Heart right ventricle (tissue), 16 donors: Measurements from ENCODE around the gene S100A10. TPM values are rescaled to one million over a fixed set of nuclear protein-coding genes. Genes with fewer than 3 reads are reported as not detected.

Experiments
- ATAC-seq, 8 donors: fragments of 200-7000 bp; cut with Tn5 transposase; one replicate each; pipeline ENCODE4 v1.9.1; 2020; ENCODE audit warnings: mild to moderate bottlenecking in 8 of 8, moderate library complexity in 8 of 8, moderate number of reproducible peaks in 1 of 8
- DNase-seq, 2 donors: peaks; one replicate each; pipeline ENCODE4 v3.0.0-alpha.2; 2020
- H3K27ac ChIP-seq, 10 donors: fragments of 200-600 bp; sonication (generic) in 2 of 10; one replicate each; pipeline versions ENCODE4 v1.5.0 to v1.8.0; 2020 to 2022; ENCODE audit warnings: mild to moderate bottlenecking in 3 of 10
- H3K27me3 ChIP-seq, 7 donors: fragments of 200-600 bp; one replicate each; pipeline ENCODE4 v1.8.0; 2021 to 2022; ENCODE audit warnings: mild to moderate bottlenecking in 2 of 7
- H3K36me3 ChIP-seq, 9 donors: fragments of 200-600 bp; sonication (generic) in 1 of 9; one replicate each; pipeline versions ENCODE4 v1.5.0 to v1.8.0; 2020 to 2022; ENCODE audit warnings: mild to moderate bottlenecking in 2 of 9
- H3K4me1 ChIP-seq, 9 donors: fragments of 200-600 bp; sonication (generic) in 1 of 9; one replicate each; pipeline versions ENCODE4 v1.5.0 to v1.8.0; 2020 to 2022; ENCODE audit warnings: mild to moderate bottlenecking in 4 of 9
- H3K4me3 ChIP-seq, 10 donors: fragments of 200-600 bp; sonication (generic) in 2 of 10; one replicate each; pipeline versions ENCODE4 v1.5.0 to v1.8.0; 2020 to 2022; ENCODE audit warnings: mild to moderate bottlenecking in 7 of 10, moderate library complexity in 2 of 10
- H3K9me3 ChIP-seq, 11 donors: fragments of 200-600 bp in 10 of 11; sonication (generic) in 2 of 11; one replicate each; pipeline versions ENCODE4 v1.5.0 to v1.8.0; 2013 to 2022; ENCODE audit warnings: mild to moderate bottlenecking in 2 of 11, control low read depth in 1 of 11, moderate library complexity in 1 of 11
- WGBS, 2 donors: extraction: QIAGEN DNeasy Blood & Tissue Kit; methylation state at CpG; one replicate each; pipeline ENCODE4 v1.1.7; 2013; ENCODE audit warnings: inconsistent platforms in 1 of 2; 5-methylcytosine and 5-hydroxymethylcytosine counted together
- intact Hi-C, 10 donors: fragments of 100-400 bp; cut with DNase I; formaldehyde crosslinking; loops; one replicate each; pipeline versions ENCODE4 v1.11.1 to v1.14.2; 2022
- polyA plus RNA-seq, 2 donors: library from polyadenylated mRNA; stranded (reverse); fragments of 200-250 nt; gene quantifications; one replicate each; pipeline ENCODE4 v1.2.3, GENCODE V29; 2013
- total RNA-seq, 10 donors: library from RNA; stranded (reverse); fragmentation: NEBNext Ultra II Directional in 3 of 10; extraction: Animal tissue kit (Norgen Biotek cat#: 25700) in 3 of 10; gene quantifications; one replicate each; pipeline versions ENCODE4 v1.2.1 to v1.2.4, GENCODE V29; 2021 to 2023
- TF ChIP-seq, protein P1 (sequence below), 9 donors: fragments of 200-600 bp; sonication (generic) in 2 of 9; IDR thresholded peaks; one replicate each; pipeline versions ENCODE4 v1.5.0 to v1.8.0; 2021 to 2022; ENCODE audit warnings: antibody characterized with exemption in 9 of 9, mild to moderate bottlenecking in 5 of 9, moderate library complexity in 1 of 9
- donor health status: Arrhythmogenic right ventricular cardiomyopathy.
- donor health status: ischemic (EF 13 %, LVEDD 7.1; RV severe dilation, severe dysfunction).
- donor health status: healthy with polysubstance abuse.
- donor health status: DM: no; HTN: yes; CAD: no.
- donor health status: DM: no; HTN: no; CAD: no.
- donor health status: ischemic (EF 25% LVEDD 6.9; RV normal size, moderate dysfunction).
- donor health status: ischemic (EF 25% LVEDD 5.7; RV mildly dilated, moderate dysfunction).
- donor health status: healthy.
- donor health status: DM: yes; HTN: yes; CAD: no.
- donor health status: Ischemic cardiomyopathy.
- donor health status: ischemic (EF 35%, LVEDD 5.7; RV mildly dilated, moderate dysfunction).
- donor health status: nonischemic (EF 11% LVEDD 7.7; RV severe dilation, severe dysfunction).
- donor health status: DM: yes; HTN: yes; CAD: no.
- donor health status: PGD.
- donor health status: ischemic (EF 29% LVEDD 5.4; RV normal size, mild dysfunction).
- donor health status: nonischemic (EF 23%, LVEDD 6.1; RV moderate dilation, normal function).

S100A10 gene
- total and polyA plus RNA-seq, 12 donors = 71.3 to 519 (median 245) TPM

DNA sequence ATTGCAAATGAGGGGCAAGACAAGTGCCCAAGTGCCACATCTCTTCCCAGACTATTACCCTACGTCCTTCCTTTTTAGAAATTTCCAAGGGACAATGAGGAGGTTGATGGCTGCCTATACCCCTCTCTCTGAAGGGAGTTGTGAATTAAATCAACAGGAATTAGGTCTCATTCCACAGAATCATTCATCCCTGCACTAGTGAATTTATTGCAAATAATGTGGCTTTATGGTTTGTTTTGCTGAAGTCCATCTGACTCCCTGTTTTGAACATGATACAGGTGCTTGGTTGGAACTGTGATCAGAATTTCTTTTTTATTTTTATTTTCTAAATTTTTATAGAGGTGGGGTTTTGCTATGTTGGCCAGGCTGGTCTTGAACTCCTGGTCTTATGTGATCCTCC, 50.1 kb downstream of the S100A10 start:
- intact Hi-C loops = no loop called here
- Histone ChIP-seq H3K36me3 (no peaks in the 10 kb centered on the region), H3K4me1 (peaks cover 5 to 67% (median 37%) of the 10 kb centered on the region in 9 donors), H3K4me3 (no peak overlapping the region), H3K27ac (peak overlapping the region in 9 of 10 donors; percentile 69 to 89 (median 80)), H3K27me3 (no peaks in the 10 kb centered on the region), H3K9me3 (no peaks in the 10 kb centered on the region)
- ATAC-seq (no peak), DNase-seq (no peak)
- TF ChIP-seq, protein P1, sequence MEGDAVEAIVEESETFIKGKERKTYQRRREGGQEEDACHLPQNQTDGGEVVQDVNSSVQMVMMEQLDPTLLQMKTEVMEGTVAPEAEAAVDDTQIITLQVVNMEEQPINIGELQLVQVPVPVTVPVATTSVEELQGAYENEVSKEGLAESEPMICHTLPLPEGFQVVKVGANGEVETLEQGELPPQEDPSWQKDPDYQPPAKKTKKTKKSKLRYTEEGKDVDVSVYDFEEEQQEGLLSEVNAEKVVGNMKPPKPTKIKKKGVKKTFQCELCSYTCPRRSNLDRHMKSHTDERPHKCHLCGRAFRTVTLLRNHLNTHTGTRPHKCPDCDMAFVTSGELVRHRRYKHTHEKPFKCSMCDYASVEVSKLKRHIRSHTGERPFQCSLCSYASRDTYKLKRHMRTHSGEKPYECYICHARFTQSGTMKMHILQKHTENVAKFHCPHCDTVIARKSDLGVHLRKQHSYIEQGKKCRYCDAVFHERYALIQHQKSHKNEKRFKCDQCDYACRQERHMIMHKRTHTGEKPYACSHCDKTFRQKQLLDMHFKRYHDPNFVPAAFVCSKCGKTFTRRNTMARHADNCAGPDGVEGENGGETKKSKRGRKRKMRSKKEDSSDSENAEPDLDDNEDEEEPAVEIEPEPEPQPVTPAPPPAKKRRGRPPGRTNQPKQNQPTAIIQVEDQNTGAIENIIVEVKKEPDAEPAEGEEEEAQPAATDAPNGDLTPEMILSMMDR (IDR thresholded peaks at IDR 0.05) = no peak
- 95 to 100% methylated on average over 1 of the region's 1 CpG for WGBS, 2 donors

DNA sequence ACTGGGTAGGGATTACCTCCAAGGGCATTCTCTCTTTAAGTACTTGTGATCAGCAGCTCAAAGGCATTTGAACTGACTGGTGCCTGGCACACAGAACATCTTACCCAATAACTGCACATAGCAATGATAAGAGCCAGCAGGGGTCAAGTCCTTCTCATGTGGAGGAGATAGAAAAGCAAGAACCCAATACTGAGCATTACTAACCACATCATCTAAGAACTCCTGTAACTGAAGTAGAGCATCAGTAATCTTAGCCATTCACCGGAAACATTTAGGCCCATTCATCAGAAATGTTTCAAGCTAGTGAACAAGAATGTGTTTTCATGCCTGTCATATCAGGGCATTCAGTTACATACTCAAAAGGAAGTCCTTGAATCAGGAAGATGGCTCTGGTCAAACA, 50.8 kb downstream of the S100A10 start:
- peak in 3 of 8 donors; percentile 12 to 26 (median 13) for ATAC-seq
- H3K27ac ChIP-seq = peak overlapping the region; percentile 4 to 89 (median 78)

GRCh38 chr1:151940541-151940940, 53.1 kb downstream of the S100A10 start:
- ATAC-seq = no peak
- Histone ChIP-seq H3K4me3 (no peak overlapping the region), H3K36me3 (no peaks in the 10 kb centered on the region), H3K9me3 (no peaks in the 10 kb centered on the region), H3K27me3 (no peaks in the 10 kb centered on the region), H3K4me1 (peaks cover 4 to 53% (median 30%) of the 10 kb centered on the region in 9 donors), H3K27ac (peak overlapping the region in 9 of 10 donors; percentile 62 to 89 (median 80))
- WGBS, 2 donors = 53 to 55% methylated on average over 1 of the region's 1 CpG
- TF ChIP-seq, protein P1 (IDR thresholded peaks at IDR 0.05) = no peak
- no peak for DNase-seq
- intact Hi-C loops = no loop called here

More for the DNA sequence above, 50.8 kb downstream of the S100A10 start:
- WGBS, 2 donors = 54 to 74% methylated on average over 1 of the region's 1 CpG
- H3K27me3 ChIP-seq = no peaks in the 10 kb centered on the region
- H3K4me1 ChIP-seq = peaks cover 5 to 67% (median 37%) of the 10 kb centered on the region in 9 donors
- no peaks in the 10 kb centered on the region for H3K9me3 ChIP-seq
- intact Hi-C loops = no loop called here
- TF ChIP-seq, protein P1 (IDR thresholded peaks at IDR 0.05) = no peak
- H3K4me3 ChIP-seq = no peak overlapping the region
- peak in 1 of 2 donors; percentile 11 for DNase-seq
- H3K36me3 ChIP-seq = no peaks in the 10 kb centered on the region

DNA sequence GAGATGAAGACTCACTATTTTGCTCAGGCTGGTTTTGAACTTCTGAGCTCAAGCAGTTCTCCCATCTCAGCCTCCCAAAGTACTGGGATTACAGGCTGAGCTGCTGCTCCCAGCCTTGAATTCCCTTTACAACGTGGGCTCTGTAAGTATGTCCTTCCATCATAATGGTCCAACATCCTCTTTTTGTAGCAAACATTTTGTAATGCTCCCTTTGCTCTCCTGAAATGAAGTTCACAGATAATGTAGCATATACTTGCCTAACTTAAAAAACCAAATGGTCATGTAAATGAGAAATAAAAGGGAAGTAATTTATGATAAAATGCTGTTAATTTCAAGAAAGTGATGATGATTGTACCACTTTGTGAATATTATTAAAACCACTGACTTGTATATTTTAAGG, 53.9 kb downstream of the S100A10 start:
- ATAC-seq (no peak), DNase-seq (no peak)
- WGBS, 2 donors = 70 to 76% methylated on average over 1 of the region's 1 CpG
- Histone ChIP-seq H3K4me1 (peaks cover 0 to 46% (median 22%) of the 10 kb centered on the region in 9 donors), H3K4me3 (no peak overlapping the region), H3K9me3 (no peaks in the 10 kb centered on the region), H3K27me3 (no peaks in the 10 kb centered on the region), H3K27ac (no peak overlapping the region), H3K36me3 (no peaks in the 10 kb centered on the region)
- intact Hi-C loops = no loop called here
- TF ChIP-seq, protein P1 (IDR thresholded peaks at IDR 0.05) = no peak
